Measurements from ENCODE around the gene DPM2. TPM values are rescaled to one million over a fixed set of nuclear protein-coding genes. Genes with fewer than 3 reads are reported as not detected.

Gene DPM2
- total RNA-seq, 1 experiment from 2014 or later = 56.1 TPM

DNA sequence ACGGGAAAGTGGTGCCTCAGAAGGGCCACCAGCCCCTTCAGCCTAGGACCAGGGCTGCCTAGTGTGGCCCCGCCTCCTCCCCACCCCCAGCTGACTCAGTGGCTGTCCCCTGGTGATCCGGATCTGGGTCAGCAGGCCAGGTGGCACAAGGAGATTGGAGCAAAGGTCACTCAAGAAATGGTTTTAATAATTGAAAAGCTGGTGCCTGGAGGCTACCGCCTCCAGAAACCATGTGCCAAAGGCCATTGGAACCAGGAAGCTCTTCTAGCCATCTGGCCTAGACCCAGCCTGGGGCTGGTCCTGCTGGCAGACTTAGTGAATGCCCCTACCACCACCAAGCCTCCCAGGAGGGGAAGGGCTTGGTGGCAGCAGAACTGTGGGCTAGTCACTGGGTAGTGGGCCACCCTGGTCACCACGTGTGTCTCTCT is 22.3 kb downstream of the DPM2 start (continued):
- TF ChIP-seq, protein P1, sequence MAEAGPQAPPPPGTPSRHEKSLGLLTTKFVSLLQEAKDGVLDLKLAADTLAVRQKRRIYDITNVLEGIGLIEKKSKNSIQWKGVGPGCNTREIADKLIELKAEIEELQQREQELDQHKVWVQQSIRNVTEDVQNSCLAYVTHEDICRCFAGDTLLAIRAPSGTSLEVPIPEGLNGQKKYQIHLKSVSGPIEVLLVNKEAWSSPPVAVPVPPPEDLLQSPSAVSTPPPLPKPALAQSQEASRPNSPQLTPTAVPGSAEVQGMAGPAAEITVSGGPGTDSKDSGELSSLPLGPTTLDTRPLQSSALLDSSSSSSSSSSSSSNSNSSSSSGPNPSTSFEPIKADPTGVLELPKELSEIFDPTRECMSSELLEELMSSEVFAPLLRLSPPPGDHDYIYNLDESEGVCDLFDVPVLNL (CRISPR knock-in tag; IDR thresholded peaks at IDR 0.05; ENCODE audit: borderline replicate concordance, low read depth) = no peak
- TF ChIP-seq, protein P2, sequence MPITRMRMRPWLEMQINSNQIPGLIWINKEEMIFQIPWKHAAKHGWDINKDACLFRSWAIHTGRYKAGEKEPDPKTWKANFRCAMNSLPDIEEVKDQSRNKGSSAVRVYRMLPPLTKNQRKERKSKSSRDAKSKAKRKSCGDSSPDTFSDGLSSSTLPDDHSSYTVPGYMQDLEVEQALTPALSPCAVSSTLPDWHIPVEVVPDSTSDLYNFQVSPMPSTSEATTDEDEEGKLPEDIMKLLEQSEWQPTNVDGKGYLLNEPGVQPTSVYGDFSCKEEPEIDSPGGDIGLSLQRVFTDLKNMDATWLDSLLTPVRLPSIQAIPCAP (CRISPR knock-in tag; IDR thresholded peaks at IDR 0.05) = no peak
- TF ChIP-seq TEAD4 (CRISPR knock-in tag; IDR thresholded peaks at IDR 0.05) = no peak
- TF ChIP-seq, protein P3, sequence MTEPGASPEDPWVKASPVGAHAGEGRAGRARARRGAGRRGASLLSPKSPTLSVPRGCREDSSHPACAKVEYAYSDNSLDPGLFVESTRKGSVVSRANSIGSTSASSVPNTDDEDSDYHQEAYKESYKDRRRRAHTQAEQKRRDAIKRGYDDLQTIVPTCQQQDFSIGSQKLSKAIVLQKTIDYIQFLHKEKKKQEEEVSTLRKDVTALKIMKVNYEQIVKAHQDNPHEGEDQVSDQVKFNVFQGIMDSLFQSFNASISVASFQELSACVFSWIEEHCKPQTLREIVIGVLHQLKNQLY (CRISPR knock-in tag; IDR thresholded peaks at IDR 0.05) = no peak
- TF ChIP-seq NR2C2 (CRISPR knock-in tag; IDR thresholded peaks at IDR 0.05) = no peak

DNA sequence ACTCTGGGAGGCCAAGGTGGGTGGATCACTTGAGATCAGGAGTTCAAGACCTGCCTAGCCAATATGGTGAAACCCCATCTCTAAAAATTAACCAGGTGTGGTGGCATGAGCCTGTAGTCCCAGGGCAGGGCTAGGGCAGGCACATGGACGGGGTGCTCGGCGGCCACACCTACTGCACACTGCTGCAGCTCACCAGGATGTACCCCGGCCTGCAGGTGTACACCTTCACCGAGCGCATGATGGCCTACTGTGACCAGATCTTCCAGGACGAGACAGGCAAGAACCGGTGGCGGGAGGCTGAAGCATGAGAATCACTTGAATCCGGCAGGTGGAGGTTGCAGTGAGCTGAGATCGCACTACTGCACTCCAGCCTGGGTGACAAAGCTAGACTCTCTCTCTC is 24.0 kb downstream of the DPM2 start:
- CTCF ChIA-PET = no interaction called here
- Mint-ChIP-seq H3K27ac (no peak overlapping the region), H3K9me3 (no peaks in the 10 kb centered on the region), H3K36me3 (peaks cover 6% of the 10 kb centered on the region; the same call in 1 of the 2 replicates), H3K4me1 (peaks cover 19% of the 10 kb centered on the region), H3K4me3 (no peak overlapping the region), H3K27me3 (ENCODE audit: low read depth) (no peaks in the 10 kb centered on the region; the same call in 1 of the 2 replicates)
- ATAC-seq = no peak
- DNase-seq (ENCODE audit: low spot score) = no peak
- TF ChIP-seq ZNF263 (CRISPR knock-in tag; IDR thresholded peaks at IDR 0.05; ENCODE audit: low read depth) (no peak), ZNF416 (CRISPR knock-in tag; IDR thresholded peaks at IDR 0.05) (no peak), SMAD3 (CRISPR knock-in tag; IDR thresholded peaks at IDR 0.05; ENCODE audit: borderline replicate concordance) (no peak), ESRRA (CRISPR knock-in tag; IDR thresholded peaks at IDR 0.05; ENCODE audit: borderline replicate concordance) (no peak), NFYB (CRISPR knock-in tag; conservative IDR thresholded peaks at IDR 0.05; ENCODE audit: low read depth) (no peak), GTF2I (CRISPR knock-in tag; conservative IDR thresholded peaks at IDR 0.05) (no peak), ATF1 (CRISPR knock-in tag; IDR thresholded peaks at IDR 0.05) (no peak), MYBL2 (CRISPR knock-in tag; IDR thresholded peaks at IDR 0.05) (no peak), ZNF396 (CRISPR knock-in tag; IDR thresholded peaks at IDR 0.05; ENCODE audit: borderline replicate concordance) (no peak), TEAD4 (CRISPR knock-in tag; IDR thresholded peaks at IDR 0.05) (no peak), TEAD1 (CRISPR knock-in tag; IDR thresholded peaks at IDR 0.05) (no peak), CREM (CRISPR knock-in tag; IDR thresholded peaks at IDR 0.05) (no peak), ZNF423 (CRISPR knock-in tag; IDR thresholded peaks at IDR 0.05) (no peak), SOX15 (CRISPR knock-in tag; IDR thresholded peaks at IDR 0.05) (no peak)
- TF ChIP-seq, protein P4, sequence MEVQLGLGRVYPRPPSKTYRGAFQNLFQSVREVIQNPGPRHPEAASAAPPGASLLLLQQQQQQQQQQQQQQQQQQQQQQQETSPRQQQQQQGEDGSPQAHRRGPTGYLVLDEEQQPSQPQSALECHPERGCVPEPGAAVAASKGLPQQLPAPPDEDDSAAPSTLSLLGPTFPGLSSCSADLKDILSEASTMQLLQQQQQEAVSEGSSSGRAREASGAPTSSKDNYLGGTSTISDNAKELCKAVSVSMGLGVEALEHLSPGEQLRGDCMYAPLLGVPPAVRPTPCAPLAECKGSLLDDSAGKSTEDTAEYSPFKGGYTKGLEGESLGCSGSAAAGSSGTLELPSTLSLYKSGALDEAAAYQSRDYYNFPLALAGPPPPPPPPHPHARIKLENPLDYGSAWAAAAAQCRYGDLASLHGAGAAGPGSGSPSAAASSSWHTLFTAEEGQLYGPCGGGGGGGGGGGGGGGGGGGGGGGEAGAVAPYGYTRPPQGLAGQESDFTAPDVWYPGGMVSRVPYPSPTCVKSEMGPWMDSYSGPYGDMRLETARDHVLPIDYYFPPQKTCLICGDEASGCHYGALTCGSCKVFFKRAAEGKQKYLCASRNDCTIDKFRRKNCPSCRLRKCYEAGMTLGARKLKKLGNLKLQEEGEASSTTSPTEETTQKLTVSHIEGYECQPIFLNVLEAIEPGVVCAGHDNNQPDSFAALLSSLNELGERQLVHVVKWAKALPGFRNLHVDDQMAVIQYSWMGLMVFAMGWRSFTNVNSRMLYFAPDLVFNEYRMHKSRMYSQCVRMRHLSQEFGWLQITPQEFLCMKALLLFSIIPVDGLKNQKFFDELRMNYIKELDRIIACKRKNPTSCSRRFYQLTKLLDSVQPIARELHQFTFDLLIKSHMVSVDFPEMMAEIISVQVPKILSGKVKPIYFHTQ (CRISPR knock-in tag; IDR thresholded peaks at IDR 0.05) = no peak
- TF ChIP-seq, protein P5, sequence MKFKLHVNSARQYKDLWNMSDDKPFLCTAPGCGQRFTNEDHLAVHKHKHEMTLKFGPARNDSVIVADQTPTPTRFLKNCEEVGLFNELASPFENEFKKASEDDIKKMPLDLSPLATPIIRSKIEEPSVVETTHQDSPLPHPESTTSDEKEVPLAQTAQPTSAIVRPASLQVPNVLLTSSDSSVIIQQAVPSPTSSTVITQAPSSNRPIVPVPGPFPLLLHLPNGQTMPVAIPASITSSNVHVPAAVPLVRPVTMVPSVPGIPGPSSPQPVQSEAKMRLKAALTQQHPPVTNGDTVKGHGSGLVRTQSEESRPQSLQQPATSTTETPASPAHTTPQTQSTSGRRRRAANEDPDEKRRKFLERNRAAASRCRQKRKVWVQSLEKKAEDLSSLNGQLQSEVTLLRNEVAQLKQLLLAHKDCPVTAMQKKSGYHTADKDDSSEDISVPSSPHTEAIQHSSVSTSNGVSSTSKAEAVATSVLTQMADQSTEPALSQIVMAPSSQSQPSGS (CRISPR knock-in tag; IDR thresholded peaks at IDR 0.05; ENCODE audit: borderline replicate concordance, low read depth) = no peak
- TF ChIP-seq, protein P6, sequence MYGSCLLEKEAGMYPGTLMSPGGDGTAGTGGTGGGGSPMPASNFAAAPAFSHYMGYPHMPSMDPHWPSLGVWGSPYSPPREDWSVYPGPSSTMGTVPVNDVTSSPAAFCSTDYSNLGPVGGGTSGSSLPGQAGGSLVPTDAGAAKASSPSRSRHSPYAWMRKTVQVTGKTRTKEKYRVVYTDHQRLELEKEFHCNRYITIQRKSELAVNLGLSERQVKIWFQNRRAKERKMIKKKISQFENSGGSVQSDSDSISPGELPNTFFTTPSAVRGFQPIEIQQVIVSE (CRISPR knock-in tag; IDR thresholded peaks at IDR 0.05; ENCODE audit: borderline replicate concordance) = no peak
- TF ChIP-seq, protein P7, sequence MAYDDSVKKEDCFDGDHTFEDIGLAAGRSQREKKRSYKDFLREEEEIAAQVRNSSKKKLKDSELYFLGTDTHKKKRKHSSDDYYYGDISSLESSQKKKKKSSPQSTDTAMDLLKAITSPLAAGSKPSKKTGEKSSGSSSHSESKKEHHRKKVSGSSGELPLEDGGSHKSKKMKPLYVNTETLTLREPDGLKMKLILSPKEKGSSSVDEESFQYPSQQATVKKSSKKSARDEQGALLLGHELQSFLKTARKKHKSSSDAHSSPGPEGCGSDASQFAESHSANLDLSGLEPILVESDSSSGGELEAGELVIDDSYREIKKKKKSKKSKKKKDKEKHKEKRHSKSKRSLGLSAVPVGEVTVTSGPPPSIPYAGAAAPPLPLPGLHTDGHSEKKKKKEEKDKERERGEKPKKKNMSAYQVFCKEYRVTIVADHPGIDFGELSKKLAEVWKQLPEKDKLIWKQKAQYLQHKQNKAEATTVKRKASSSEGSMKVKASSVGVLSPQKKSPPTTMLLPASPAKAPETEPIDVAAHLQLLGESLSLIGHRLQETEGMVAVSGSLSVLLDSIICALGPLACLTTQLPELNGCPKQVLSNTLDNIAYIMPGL (CRISPR knock-in tag; IDR thresholded peaks at IDR 0.05) = no peak
- TF ChIP-seq, protein P8, sequence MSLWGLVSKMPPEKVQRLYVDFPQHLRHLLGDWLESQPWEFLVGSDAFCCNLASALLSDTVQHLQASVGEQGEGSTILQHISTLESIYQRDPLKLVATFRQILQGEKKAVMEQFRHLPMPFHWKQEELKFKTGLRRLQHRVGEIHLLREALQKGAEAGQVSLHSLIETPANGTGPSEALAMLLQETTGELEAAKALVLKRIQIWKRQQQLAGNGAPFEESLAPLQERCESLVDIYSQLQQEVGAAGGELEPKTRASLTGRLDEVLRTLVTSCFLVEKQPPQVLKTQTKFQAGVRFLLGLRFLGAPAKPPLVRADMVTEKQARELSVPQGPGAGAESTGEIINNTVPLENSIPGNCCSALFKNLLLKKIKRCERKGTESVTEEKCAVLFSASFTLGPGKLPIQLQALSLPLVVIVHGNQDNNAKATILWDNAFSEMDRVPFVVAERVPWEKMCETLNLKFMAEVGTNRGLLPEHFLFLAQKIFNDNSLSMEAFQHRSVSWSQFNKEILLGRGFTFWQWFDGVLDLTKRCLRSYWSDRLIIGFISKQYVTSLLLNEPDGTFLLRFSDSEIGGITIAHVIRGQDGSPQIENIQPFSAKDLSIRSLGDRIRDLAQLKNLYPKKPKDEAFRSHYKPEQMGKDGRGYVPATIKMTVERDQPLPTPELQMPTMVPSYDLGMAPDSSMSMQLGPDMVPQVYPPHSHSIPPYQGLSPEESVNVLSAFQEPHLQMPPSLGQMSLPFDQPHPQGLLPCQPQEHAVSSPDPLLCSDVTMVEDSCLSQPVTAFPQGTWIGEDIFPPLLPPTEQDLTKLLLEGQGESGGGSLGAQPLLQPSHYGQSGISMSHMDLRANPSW (CRISPR knock-in tag; conservative IDR thresholded peaks at IDR 0.05; ENCODE audit: low read depth) = no peak
- POLR2A ChIA-PET = no interaction called here
